ENCODE data around the gene TRIM5.

DNA sequence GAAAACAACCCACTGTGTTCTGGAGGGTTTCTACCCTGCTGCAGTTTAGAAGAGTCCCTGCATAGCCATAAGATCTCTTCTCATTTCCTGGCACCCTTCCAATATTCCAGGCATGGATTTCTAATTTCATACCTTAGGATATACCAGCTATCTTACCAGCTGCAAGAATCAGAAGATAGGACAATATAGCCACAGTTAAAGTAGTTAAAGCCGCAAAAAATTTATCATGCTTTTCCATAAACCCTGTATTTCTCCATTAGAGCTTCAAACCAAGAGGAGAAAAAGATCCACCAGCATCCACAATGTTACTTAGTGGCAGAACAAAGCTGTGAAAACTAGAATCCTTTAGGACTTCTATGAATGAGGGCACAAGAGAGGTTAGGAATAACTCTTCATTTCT, 42.8 kb upstream of the TRIM5 start:
- no peak for TF ChIP-seq EZH2 (IDR thresholded peaks at IDR 0.05; ENCODE audit: insufficient read depth, poor library complexity, severe bottlenecking)
- no peak for TF ChIP-seq EZH2phosphoT487 (IDR thresholded peaks at IDR 0.05; ENCODE audit: insufficient read depth, low read depth)
